GM18907 (cell line): ENCODE measurements around the gene PARP3.
"Not testable (repeated sequence)": the region's sequence is repeated elsewhere in the genome, so short reads cannot be mapped to it uniquely, and the experiment has no call there.

Experiments
- ATAC-seq: cut with Tn5 transposase; IDR thresholded peaks from one replicate; pipeline ENCODE4 v1.9.1; 2021; ENCODE audit warnings: mild to moderate bottlenecking, moderate library complexity; ENCODE audit not compliant: unreplicated experiment

The PARP3 gene

DNA sequence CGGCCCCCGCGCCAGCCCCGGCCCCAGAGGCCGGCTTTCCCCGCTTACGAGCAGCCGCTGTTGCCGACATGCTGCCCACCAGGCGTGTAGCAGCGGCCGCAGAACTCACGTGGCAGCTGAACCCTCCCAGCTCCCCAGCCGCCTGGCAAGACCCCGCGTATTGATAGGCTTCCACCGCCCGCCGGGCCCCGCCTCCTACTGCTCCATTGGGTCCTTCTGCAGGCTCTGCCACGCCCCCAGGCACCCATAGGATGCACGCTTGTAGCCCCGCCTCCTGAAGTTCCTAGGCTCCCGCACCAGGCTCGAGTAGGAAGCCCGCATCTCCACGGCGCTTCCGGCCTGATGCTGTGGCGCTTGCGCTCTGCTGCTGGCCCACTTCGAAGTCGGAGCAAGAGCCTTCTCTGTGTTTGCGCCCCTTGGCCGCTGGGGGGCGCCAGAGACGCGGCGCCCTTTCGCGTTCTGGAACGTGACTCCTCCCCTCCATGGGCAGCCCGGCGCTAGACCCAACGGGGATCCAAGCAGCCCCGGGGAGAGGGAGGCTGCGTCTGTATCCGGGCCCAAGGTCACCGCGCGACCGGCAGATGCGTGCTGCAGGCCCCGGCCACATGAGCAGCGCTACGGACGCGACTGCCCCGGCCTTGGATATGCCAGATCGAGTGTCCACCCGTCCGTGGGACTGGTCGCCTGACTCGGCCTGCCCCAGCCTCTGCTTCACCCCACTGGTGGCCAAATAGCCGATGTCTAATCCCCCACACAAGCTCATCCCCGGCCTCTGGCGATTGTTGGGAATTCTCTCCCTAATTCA lies at the start of gene PARP3, which contains the start of gene RRP9:
PARP3 (plus strand) TSS at position 566 of the 805 bp plus-strand sequence. CDS start 993 bp downstream, outside the sequence.
RRP9 (minus strand) TSS at position 107 of the 805 bp plus-strand sequence; CDS start at position 70, 37 bp downstream.
- peak; percentile 87 for ATAC-seq

DNA sequence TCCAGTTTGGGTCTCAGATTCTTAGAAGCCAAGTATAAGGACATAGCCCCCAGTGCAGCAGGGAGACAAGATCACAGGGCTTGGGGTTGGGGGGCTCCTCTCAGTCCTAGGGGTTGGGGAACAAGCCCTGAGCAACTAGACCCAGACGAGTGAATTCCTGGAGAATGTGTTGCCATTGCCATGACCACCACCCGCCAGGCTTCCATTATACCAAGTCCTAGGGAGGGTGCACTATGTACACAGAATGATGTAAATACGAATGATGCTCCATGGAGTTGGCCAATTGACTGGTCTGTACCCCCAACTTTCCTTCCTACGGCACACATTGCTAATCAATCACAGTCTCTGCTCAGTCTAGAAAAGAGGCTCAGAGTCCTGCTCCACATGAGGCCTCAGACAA lies 47.8 kb upstream of the PARP3 start:
- no peak for ATAC-seq

DNA sequence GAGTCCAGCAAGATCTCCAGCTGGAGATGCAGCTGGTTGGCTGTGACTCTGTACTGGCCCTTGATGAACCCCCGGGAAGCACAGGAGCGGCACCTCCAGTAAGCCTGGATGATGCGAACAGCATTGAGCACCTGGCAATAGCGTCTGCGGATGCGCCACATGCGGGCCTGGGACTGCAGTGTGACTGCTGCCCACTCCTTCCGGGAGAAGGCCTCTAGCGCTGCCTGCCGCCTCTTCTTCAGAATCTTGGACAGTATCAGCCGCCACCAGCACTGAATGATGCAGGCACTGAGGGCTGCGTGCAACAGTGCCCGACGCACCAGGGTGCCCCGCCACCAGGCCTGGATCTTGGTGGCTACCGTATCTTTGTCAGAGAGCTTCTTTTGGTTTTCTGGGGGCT lies 47.2 kb upstream of the PARP3 start:
- ATAC-seq: no peak

DNA sequence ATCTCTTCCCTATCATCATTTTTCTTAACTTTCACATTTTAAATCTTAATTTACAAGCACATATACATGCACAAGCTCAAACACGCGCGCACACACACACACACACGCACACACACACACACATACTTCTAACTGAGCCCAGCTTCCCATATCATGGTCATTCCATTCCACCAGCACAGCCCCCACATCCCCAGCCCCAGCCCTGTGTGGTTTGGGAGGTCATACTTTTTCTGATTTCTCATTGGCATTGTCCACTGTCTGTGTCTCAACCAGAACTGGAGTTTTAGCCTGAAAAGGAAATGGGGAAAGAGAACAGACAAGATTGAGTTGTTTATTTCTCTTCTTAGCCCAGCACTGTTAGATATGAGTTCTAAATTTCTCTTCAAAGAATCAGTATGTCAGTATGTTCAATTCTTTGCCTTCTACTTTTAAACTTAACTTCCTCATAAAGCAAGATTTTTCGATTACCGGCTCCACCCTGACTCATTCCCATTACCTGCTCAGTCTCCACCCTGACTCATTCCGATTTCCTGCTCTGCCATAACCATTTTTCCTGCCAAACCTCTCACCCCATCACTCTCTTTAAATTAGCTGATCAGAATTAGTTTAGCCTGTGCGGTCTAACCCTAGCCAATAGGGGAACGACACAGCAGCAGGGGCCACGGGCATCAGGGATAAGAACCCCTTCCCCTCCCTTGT lies 45.4 kb upstream of the PARP3 start:
- ATAC-seq: no peak

DNA sequence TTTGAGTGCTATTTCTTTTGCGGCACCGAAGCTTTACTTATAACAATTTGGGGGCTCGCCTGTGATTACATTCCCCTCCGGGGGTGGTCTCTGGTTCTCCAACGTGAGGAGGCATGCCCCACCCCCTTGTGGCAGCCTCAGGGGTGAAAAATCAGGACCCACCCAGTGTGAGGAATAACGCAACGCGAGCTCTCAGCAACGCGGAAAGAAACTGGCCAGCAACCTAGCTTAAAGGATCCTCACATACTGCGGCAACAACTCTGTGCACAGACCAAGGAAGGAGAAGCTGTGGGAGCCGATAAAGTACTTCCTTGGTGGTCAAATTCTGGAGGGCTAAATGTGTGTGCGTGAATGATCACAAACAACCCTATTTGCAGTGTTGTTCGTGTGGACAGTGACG lies 44.8 kb upstream of the PARP3 start:
- no peak for ATAC-seq

DNA sequence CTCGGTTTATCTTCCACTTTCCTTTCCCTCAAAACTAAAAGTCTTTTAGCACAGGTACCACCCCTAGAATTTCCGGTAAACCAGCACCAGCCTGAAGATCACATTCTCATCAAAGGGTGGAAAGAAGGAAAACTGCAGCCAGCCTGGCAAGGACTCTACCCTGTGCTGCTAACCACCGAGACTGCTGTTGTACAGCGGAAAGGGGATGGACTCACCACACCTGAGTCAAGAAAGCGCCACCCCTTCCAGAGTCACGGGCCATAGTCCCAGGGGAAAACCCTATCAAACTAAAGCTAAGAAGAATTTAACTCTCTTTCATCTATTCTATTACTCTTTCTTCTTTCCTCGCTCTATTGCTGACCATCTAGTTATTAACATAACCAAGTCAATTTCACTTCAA lies 42.1 kb upstream of the PARP3 start:
- not testable (repeated sequence) for ATAC-seq

DNA sequence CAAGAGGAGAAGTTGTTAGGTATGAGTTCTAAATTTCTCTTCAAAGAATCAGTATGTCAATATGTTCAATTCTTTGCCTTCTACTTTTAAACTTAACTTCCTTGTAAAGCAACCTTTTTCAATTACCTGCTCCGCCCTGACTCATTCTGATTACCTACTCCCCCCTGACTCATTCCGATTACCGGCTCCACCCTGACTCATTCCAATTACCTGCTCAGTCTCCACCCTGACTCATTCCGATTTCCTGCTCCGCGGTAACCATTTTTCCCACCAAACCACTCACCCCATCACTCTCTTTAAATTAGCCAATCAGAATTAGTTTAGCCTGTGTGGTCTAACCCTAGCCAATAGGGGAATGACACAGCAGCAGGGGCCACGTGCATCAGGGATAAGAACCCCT lies 39.8 kb upstream of the PARP3 start:
- ATAC-seq: not testable (repeated sequence)

DNA sequence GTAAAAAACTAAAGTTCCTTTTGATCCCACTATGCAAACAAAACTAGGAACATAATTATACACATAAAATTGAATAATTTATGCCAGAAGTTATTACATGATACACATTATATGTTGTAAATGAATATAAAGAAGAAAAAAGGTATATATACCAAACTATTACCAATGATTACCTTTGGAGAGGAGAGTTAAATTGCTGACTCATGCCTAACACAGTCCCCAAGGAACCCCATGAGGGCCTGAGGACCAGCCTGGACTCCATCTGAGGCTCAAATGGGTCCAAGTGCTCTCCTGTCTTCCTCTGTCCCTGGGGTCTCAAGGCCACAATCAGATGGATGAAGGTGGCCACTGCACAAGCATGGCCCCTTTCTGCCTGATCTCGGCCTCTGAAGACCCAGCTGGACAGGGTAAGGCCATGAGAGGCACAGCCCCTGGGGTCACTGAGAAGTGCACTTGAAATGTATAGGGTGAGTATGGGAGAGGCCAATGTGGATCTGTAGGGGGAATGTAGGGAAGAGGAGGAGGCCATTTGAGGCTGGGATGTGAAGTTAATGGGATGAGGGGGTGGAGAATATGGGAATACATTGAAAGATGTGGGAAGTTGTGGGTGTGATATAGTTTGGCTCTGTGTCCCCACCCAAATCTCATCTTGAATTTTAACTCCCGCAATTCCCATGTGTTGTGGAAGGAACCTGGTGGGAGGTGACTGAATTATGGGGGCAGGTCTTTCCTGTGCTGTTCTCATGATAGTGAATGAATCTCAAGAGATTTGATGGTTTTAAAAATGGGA lies 37.9 kb upstream of the PARP3 start:
- ATAC-seq: no peak

DNA sequence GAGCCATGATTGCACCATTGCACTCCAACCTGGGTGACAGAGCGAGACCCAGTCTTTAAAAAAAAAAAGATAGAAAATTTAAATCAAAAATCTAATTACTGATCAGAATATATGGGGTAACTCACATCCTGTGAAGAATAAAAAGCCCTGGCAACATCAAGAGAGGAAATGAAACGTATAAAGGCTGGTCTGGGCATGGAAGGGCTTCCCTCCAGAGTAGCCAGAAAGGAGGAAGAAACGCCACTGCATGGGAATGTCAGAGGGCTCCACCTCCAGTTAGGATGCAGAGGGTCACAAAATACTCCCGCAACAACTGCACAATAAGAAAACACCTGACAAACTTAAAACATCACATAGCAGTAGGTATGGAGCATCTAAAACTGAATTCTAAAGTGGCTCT lies 34.1 kb upstream of the PARP3 start:
- ATAC-seq: no peak

DNA sequence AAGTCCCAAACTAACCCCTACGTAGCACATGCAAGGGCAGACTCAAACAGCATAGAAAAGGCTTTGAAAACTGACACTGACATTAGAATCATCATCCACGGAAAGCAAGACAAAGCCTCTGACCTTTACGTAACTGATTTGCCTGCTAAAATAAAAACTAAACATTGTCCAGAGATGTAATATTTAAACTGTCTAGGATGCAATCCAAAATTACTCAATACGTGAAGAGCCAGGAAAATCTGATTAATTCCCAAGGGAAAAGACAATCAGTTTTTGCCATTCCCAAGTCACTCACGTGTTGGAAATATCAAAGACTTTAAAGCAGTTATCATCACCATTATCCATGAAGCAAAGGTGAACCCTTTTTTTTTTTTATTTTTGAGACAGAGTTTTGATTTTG lies 25.7 kb upstream of the PARP3 start:
- ATAC-seq: no peak

DNA sequence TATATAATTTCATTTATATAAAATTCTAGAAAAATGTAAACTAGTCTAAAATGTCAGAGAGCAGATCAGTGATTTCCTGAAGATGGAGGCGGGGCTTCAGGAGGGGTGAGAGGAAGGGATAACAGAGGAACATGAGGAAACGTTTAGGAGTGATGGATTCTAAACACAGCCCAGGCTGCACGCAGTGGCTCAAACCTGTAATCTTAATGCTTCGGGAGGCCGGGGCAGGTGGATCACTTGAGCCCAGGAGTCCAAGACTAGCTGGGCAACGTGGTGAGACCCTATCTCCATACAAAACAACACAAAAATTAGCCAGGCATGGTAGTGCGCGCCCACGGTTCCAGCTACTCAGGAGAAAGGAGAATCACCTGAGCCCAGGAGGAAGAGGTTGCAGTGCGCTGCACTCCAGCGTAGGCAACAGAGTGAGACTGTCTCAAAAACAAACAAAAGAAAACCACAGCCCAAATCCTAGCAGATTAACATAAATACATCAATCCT lies 21.0 kb upstream of the PARP3 start:
- no peak for ATAC-seq

DNA sequence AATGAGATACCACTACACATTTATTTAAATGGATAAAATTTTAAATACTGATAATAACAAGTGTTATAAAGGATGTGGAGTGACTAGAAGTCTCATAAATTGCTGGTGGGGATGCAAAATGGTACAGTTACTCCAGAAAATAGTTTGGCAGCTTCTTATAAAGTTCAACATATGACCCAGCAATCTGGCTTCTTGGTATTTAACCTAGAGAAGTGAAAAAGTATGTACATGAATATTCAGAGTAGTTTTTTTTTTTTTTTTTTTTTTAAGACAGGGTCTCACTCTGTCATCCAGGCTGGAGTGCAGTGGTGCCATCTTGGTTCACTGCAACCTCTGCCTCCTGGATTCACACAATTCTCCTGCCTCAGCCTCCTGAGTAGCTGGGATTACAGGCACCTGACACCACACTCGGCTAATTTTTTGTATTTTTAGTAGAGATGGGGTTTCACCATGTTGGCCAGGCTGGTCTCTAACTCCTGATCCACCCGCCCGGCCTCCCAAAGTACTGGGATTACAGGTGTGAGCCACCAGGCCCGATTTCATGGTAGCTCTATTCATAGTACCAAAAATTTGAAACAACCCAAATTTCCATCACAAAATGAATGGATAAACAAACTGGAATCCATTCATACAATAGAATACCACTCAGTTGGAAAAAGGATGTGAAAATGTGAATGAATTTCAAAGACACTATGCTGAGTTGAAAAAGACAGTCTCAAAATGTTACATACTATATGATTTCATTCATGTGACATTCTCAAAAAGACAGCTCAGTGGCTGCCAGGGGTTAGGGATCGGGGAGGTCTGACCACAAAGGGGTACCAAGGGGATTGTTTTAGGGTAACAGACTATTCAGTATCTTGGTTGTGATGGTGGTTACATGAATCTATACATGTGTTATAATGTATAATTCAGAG lies 14.8 kb upstream of the PARP3 start:
- no peak for ATAC-seq

DNA sequence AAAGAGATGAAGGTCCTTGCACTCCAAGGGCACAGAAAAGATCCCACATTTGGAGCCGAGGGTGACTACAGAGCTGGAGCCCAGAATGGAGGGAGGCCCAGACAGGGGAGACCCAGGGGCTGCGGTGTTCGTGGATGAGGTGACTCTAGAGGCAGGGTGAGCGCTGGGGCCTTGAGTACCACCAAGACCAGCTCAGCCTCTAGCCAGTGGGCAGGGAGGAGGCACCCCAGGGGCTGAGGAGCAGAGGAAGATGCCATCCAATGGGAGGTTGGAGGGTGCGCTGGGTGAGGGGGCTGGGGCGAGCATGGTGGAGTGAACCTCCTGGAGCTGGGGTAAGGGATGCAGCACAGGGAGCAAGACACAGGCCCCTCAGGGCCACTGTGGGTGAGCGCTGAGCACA lies 13.7 kb upstream of the PARP3 start:
- no peak for ATAC-seq

DNA sequence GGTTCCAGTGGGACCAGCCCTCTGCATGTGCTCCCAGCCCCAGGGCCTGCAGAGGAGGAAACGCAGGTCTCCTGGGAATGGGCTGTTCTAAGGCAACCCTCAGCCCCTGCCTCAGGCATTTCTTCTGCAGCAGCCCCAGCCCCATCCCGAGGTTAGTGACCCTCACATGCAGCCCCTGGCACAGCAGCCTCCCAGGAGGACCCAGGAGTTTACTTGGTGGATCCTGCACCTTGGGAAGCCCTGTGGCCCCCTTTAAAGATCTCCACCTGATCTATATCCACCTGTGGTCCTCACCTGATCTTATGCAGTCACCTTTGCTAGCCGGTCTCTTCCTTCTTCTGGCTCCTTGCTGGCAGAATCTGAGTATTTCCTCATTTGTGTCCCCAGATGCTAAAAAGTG lies 13.2 kb upstream of the PARP3 start:
- not testable (repeated sequence) for ATAC-seq

DNA sequence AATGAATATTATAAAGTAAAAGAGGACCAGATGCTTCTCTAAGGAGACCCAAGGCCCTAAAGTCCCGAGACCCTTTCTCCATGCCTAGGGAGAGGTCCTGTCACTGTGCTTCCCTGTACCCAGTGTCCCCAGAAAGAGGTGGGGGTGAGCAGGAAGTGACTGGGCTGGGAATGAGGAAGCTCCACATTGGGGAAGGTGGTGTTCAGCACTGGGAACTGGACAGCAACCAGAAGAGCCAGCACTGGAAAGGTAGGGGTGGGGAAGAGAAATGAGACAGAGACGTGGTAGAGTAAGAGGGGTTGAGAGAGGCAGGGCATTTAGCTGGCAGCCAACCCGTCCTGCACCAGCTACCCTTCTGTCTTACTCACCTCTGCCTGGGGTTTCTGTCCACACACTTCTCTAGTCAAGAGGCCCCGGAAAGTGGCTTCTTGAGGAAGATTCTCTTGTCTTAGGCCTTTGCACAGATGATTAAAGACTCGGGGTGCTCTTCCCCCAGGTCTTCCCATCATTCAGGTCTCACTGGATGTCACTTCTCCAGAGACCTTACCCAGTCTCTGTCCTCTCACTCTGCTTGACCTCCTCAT lies 12.7 kb upstream of the PARP3 start:
- no peak for ATAC-seq

DNA sequence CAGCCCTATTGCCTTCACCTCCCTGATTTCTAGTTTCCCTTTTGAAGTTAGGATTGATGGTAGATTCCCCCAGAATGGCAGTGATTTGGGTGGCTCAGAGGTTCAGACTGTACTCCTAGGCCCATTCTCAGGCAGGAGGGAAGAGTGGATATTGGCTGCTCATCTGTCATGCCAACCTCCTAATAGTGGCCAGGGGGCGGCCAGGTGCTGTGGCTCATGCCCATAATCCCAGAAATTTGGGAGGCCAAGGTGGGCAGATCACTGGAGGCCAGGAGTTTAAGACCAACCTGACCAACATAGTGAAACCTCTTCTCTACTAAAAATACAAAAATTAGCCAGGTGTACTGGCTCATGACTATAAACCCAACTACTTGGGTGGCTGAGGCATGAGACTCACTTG lies 11.7 kb upstream of the PARP3 start:
- ATAC-seq: no peak

DNA sequence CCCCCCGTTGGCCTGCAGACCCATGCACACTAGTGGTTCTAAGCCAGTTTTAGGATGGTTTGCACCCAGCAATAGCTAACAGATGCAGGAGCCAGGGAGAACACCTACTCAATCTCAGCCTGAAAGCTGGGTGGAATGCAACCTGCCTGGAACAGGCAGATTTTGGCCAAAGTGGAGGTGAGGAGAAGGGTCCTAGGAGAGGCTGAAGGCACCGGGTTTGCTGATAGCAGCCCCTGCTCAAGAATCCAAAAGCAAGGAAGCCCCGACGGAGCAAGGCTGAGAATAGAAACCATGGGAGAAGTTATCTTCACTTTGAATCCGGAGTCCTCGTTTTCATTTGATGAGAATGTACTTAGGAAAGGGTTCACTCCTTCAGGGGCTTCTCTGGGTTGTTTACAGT lies 10.4 kb upstream of the PARP3 start:
- ATAC-seq: no peak

DNA sequence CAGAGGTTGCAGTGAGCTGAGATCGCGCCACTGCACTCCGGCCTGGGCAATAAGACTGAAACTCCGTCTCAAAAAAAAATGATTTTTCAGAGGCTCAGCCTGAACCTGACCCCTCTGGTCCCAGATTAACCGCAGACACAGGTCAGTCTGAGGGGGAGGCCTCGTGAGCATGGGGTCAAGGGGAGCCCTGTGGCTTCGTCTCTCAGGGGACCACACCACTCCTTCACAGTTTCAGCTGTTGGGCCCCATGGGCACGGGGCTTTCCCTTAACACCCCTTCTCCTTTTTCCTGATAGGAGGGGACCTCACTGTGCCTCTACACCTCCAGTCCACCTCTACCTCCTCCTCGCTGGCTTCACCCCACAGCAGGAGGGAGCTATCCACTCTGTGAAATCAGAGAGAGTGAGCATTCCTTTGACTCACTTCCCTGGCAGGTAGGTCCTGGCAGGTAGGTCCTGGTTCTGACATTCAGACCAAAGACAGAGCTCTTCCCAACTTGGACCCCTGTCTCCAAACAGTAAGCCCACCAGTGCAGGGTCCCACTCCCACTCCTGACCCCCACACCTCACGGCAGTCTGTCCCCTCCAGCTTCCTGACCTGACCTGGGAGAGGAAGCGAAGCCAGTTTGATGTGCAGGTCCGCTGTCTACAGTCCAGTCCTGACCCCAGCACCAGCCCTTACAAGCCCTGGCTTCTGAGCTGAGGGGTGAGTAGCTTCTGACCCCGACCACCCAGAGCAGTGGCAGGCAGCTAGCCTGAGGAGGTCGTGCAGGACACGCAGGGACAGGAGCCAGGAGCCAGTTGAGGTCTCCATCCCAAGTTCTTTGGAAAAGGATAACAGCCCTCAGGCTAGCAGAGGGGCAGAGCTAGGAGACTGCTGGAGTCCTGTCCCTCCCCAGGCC lies 9.4 kb upstream of the PARP3 start:
- no peak for ATAC-seq
